ENCODE data around the gene WDR44. TPM values are rescaled to one million over a fixed set of nuclear protein-coding genes. Genes with fewer than 3 reads are reported as not detected.

Gene WDR44
- total and polyA plus RNA-seq, 9 donors, result 6.1 to 17.9 (median 15.3) TPM

GRCh38 chrX:118373538-118373937 lies 27.6 kb downstream of the WDR44 start:
- intact Hi-C loops (cut with DNase I), result no loop called here
- WGBS, 3 donors, result 42 to 68% (median 47%) methylated on average over 2 of the region's 2 CpGs
- Histone ChIP-seq H3K4me1 (ENCODE audit: insufficient read depth) (no peaks in the 10 kb centered on the region), H3K27me3 (no peaks in the 10 kb centered on the region), H3K36me3 (no peaks in the 10 kb centered on the region), H3K9me3 (no peaks in the 10 kb centered on the region), H3K27ac (no peak overlapping the region), H3K4me3 (no peak overlapping the region)
- TF ChIP-seq, protein P1, sequence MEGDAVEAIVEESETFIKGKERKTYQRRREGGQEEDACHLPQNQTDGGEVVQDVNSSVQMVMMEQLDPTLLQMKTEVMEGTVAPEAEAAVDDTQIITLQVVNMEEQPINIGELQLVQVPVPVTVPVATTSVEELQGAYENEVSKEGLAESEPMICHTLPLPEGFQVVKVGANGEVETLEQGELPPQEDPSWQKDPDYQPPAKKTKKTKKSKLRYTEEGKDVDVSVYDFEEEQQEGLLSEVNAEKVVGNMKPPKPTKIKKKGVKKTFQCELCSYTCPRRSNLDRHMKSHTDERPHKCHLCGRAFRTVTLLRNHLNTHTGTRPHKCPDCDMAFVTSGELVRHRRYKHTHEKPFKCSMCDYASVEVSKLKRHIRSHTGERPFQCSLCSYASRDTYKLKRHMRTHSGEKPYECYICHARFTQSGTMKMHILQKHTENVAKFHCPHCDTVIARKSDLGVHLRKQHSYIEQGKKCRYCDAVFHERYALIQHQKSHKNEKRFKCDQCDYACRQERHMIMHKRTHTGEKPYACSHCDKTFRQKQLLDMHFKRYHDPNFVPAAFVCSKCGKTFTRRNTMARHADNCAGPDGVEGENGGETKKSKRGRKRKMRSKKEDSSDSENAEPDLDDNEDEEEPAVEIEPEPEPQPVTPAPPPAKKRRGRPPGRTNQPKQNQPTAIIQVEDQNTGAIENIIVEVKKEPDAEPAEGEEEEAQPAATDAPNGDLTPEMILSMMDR (IDR thresholded peaks at IDR 0.05), result no peak
- TF ChIP-seq EP300 (IDR thresholded peaks at IDR 0.05), result no peak
- no peak for TF ChIP-seq POLR2A (IDR thresholded peaks at IDR 0.05)
- DNase-seq, result no peak

DNA sequence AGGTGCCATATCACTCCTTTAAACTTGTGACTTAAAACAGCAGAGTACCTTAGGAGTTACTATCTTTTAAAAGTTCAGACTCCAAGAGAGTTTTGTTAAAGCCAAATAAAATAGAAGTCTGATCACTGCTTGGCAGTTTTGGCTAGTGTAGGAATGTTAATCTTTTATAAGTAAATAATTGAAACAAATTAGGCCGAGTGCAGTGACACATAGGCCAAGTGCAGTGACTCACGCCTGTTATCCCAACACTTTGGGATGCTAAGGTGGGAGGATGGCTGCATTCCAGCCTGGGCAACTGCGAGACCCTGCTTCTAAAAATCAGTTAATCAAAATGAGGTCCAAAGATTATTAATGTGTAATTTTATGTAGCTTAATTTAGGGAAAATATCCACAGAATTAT lies 37.2 kb downstream of the WDR44 start:
- TF ChIP-seq, protein P1 (IDR thresholded peaks at IDR 0.05), result no peak
- WGBS, 3 donors, result 35 to 46% (median 42%) methylated on average over 3 of the region's 3 CpGs

GRCh38 chrX:118392716-118393115 lies 46.8 kb downstream of the WDR44 start:
- Histone ChIP-seq H3K36me3 (no peaks in the 10 kb centered on the region), H3K4me1 (ENCODE audit: insufficient read depth) (no peaks in the 10 kb centered on the region), H3K27me3 (no peaks in the 10 kb centered on the region), H3K27ac (no peak overlapping the region), H3K4me3 (no peak overlapping the region), H3K9me3 (no peaks in the 10 kb centered on the region)
- TF ChIP-seq EP300 (IDR thresholded peaks at IDR 0.05) (no peak), POLR2A (IDR thresholded peaks at IDR 0.05) (no peak)
- TF ChIP-seq, protein P1 (IDR thresholded peaks at IDR 0.05), result no peak
- intact Hi-C loops (cut with DNase I), result no loop called here
- no peak for DNase-seq
- WGBS, 3 donors, result 75 to 80% (median 76%) methylated on average over 4 of the region's 4 CpGs

More for the DNA sequence above, 37.2 kb downstream of the WDR44 start:
- Histone ChIP-seq H3K4me1 (ENCODE audit: insufficient read depth) (no peaks in the 10 kb centered on the region), H3K27ac (no peak overlapping the region), H3K9me3 (no peaks in the 10 kb centered on the region), H3K27me3 (no peaks in the 10 kb centered on the region), H3K36me3 (no peaks in the 10 kb centered on the region), H3K4me3 (no peak overlapping the region)
- intact Hi-C loops (cut with DNase I), result no loop called here
- no peak for DNase-seq

- Histone ChIP-seq H3K27ac (no peak overlapping the region), H3K4me1 (ENCODE audit: insufficient read depth) (no peaks in the 10 kb centered on the region), H3K9me3 (no peaks in the 10 kb centered on the region), H3K4me3 (no peak overlapping the region), H3K27me3 (no peaks in the 10 kb centered on the region), H3K36me3 (no peaks in the 10 kb centered on the region)
- DNase-seq, result no peak
- intact Hi-C loops (cut with DNase I), result no loop called here
- 29 to 60% (median 54%) methylated on average over 1 of the region's 1 CpG for WGBS, 3 donors
- TF ChIP-seq EP300 (IDR thresholded peaks at IDR 0.05) (no peak), POLR2A (IDR thresholded peaks at IDR 0.05) (no peak)
- TF ChIP-seq, protein P1 (IDR thresholded peaks at IDR 0.05), result no peak
Measured at GRCh38 chrX:118396113-118396512, 50.2 kb downstream of the WDR44 start.
